Fibroblast of peridontal ligament (primary cell): ENCODE results near the gene SPACDR.
A peak's percentile ranks its signal among the peaks of the same experiment; 100 is the strongest.

ENCODE experiments used
- DNase-seq: peaks from one replicate; pipeline ENCODE4 v3.0.0-alpha.2; 2010; ENCODE audit errors: extremely low read depth

SPACDR gene

DNA sequence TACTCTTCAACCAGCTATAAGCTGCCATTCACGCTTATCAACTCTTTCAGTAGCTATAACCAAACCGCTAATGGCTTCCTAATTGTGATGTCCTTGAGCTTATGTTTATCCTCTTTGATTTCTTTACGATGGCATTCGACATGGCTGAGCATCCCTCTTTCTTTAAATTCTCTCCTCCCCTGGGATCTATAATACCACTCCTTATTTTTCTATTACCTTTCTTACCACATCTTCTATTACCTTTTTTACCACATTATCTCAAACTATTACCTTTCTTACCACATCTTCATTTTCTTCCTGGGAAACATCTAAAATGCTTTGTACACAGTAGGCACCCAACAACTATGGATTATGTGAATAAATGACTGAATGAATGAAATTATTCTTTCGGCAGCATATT lies 48.6 kb downstream of the SPACDR start:
- no peak for DNase-seq

DNA sequence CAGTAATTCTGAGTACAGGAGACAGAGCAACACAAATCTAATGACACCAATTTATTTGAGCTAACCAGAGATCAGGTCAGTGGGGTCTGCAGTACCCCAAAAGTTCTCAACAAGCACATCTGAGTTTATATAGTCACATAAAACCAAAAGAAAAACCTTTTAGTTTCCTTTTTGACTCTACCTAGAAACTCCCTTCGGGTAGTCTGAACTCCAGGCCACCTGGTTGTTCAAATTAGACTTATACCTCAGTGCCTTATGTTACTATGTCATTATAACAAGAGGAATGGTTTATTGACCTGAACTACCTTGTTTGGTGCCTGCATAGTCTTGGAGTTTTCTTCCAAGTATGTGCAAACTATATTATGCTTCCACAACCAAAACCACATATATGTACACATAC lies 50.2 kb downstream of the SPACDR start:
- no peak for DNase-seq

DNA sequence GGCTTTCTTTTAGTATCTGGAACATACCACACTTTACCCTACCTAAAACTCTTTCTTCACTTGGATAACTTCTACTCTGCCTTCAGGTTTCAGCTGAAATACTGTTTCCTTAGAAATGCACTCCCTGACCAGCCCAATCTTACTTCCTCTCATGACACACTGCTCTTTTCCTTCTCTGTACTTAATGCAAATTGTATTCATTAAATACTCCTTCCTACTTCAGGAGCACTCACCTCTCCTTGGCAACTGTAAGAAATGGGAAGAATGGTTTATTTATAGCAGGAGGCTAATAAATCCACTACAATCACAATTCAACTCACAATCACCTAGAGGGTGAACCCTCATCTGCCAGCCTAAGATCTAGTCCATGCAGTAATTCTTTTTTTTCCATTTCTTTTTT lies 50.7 kb downstream of the SPACDR start:
- DNase-seq = no peak

DNA sequence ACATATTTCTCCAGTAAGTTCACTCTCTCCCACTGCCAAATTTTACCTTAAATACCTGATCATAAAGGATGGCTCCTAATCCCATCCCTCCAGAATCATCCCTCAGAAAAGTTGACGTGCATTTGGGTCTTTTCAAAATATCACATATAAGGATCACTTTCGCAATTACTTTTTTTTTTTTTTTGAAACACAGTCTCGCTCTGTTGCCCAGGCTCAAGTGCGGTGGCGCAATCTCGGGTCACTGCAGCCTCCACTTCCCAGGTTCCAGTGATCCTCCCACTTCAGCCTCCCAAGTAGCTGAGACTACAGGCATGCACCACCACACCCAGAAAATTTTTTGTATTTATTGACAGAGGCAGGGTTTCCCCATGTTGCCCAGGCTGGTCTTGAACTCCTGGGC lies 53.0 kb downstream of the SPACDR start:
- no peak for DNase-seq

DNA sequence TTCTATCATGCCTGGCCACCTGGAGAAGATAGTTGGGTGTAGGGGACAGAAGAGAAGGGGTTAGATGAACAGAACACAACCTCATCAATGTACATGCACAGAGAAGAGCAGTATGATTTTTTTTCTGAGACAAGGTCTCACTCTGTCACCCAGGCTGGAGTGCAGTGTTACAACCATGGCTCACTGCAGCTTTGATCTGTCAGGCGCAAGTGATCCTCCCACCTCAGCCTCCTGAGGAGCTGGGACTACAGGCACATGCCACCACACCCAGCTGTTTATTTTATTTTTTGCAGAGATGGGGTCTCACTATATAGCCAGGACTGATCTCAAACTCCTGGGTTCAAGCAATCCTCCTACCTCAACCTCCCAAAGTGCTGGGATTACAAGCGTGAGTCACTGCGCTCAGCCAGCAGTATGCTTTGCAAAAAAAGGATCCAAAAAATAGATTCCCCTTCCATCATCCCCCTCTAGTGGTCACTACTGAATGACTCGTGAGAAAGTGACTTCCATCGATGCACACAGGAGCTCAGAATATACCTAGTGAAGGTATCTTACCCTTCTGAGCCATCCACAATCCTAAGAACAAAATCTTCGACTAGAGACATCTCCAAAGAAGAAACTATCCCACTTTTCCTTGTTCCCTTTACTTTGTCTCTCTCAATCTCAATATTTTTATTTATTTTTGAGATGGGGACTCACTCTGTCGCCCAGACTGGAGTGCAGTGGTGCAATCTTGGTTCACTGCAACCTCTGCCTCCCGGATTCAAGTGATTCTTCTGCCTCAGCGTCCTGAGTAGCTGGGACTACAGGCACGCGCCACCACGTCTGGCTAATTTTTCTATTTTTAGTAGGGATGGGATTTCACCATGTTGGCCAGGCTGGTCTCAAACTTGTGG lies 56.5 kb downstream of the SPACDR start:
- peak; percentile 81 for DNase-seq

DNA sequence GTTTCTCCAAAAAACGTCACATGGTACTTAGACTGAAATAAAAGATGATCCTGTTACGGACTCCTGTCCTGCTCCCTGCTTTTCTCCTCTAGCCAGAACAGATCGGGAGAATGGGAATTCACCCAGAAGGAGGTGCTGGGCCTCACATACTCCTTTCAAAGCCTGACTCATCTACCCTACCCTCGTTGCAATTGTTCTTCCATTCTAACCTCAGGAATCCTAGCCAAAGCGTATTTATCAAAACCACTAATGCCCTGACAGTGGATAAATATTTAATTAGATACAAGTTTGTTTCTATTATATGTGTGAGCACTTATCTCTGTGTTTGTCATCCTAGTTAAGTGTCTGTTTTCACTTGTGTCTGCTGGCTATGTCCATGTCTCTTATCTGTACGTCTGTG lies 57.3 kb downstream of the SPACDR start:
- DNase-seq = peak; percentile 20
